Left ventricle myocardium inferior (tissue), 1 donor: ENCODE measurements around the gene TGFBR3. TPM values are rescaled to one million over a fixed set of nuclear protein-coding genes. Genes with fewer than 3 reads are reported as not detected.

Experiments
- DNase-seq: peaks from one replicate; pipeline ENCODE4 v3.0.0-alpha.2; 2020
- H3K27ac ChIP-seq: fragments of 200-600 bp; replicated peaks from 2 replicates; pipeline ENCODE4 v1.8.0; 2021
- H3K27me3 ChIP-seq: fragments of 200-600 bp; 2 replicates; pipeline ENCODE4 v1.8.0; 2021; ENCODE audit warnings: low read depth
- H3K36me3 ChIP-seq: fragments of 200-600 bp; 2 replicates; pipeline ENCODE4 v1.8.0; 2021
- H3K4me1 ChIP-seq: fragments of 200-600 bp; 2 replicates; pipeline ENCODE4 v1.8.0; 2021
- H3K4me3 ChIP-seq: fragments of 200-600 bp; 2 replicates; pipeline ENCODE4 v1.8.0; 2021; ENCODE audit warnings: mild to moderate bottlenecking, moderate library complexity
- H3K9me3 ChIP-seq: fragments of 200-600 bp; replicated peaks from 2 replicates; pipeline ENCODE4 v1.8.0; 2021
- CTCF ChIP-seq: fragments of 200-600 bp; IDR thresholded peaks from 2 replicates; pipeline ENCODE4 v1.8.0; 2021; ENCODE audit warnings: antibody characterized with exemption, mild to moderate bottlenecking, borderline replicate concordance
- intact Hi-C: fragments of 100-400 bp; cut with micrococcal nuclease; formaldehyde crosslinking; loops from one replicate; pipeline ENCODE4 v1.11.0; 2022
- total RNA-seq: library from RNA; stranded (reverse); fragmentation: NEBNext Ultra II Directional; extraction: Animal tissue kit (Norgen Biotek cat#: 25700); gene quantifications from one replicate; pipeline ENCODE4 v1.2.1, GENCODE V29; 2021
- donor health status: DM: no; HTN: yes; CAD: no; lungs with severe emphysema.

TGFBR3 gene
- total RNA-seq, 1 donor from 2014 or later: 24.6 TPM

- H3K27ac ChIP-seq: no peak overlapping the region
These were observed 79.7 kb downstream of the TGFBR3 start for GRCh38 chr1:91806181-91806768.

GRCh38 chr1:91805311-91805801 lies 80.6 kb downstream of the TGFBR3 start:
- TF ChIP-seq CTCF: no peak
- no peaks in the 10 kb centered on the region for H3K36me3 ChIP-seq
- H3K27ac ChIP-seq: no peak overlapping the region
- DNase-seq: no peak
- intact Hi-C loops: no loop called here
- H3K9me3 ChIP-seq: no peaks in the 10 kb centered on the region
- no peaks in the 10 kb centered on the region for H3K27me3 ChIP-seq
- peaks cover 69% of the 10 kb centered on the region for H3K4me1 ChIP-seq
- H3K4me3 ChIP-seq: no peak overlapping the region

More at GRCh38 chr1:91806181-91806768, 79.7 kb downstream of the TGFBR3 start:
- Histone ChIP-seq H3K36me3 (no peaks in the 10 kb centered on the region), H3K4me1 (peaks cover 74% of the 10 kb centered on the region), H3K9me3 (no peaks in the 10 kb centered on the region), H3K4me3 (no peak overlapping the region), H3K27me3 (no peaks in the 10 kb centered on the region)
- intact Hi-C loops: no loop called here
- TF ChIP-seq CTCF: no peak
- no peak for DNase-seq

- intact Hi-C loops: no loop called here
- Histone ChIP-seq H3K4me3 (no peak overlapping the region), H3K4me1 (peaks cover 71% of the 10 kb centered on the region), H3K27me3 (no peaks in the 10 kb centered on the region), H3K9me3 (no peaks in the 10 kb centered on the region), H3K36me3 (no peaks in the 10 kb centered on the region), H3K27ac (peak overlapping the region; percentile 41)
- DNase-seq: no peak
- TF ChIP-seq CTCF: no peak
These were observed 81.4 kb downstream of the TGFBR3 start for GRCh38 chr1:91804546-91805023.

- no peak for DNase-seq
- H3K4me3 ChIP-seq: no peak overlapping the region
- intact Hi-C loops: no loop called here
- no peaks in the 10 kb centered on the region for H3K36me3 ChIP-seq
- peaks cover 71% of the 10 kb centered on the region for H3K4me1 ChIP-seq
- peak overlapping the region; percentile 41 for H3K27ac ChIP-seq
- H3K27me3 ChIP-seq: no peaks in the 10 kb centered on the region
- no peaks in the 10 kb centered on the region for H3K9me3 ChIP-seq
- no peak for TF ChIP-seq CTCF
These were observed 82.0 kb downstream of the TGFBR3 start for GRCh38 chr1:91803847-91804545.

GRCh38 chr1:91803123-91803522 lies 82.8 kb downstream of the TGFBR3 start:
- intact Hi-C loops: no loop called here
- no peak for TF ChIP-seq CTCF
- Histone ChIP-seq H3K36me3 (no peaks in the 10 kb centered on the region), H3K27me3 (no peaks in the 10 kb centered on the region), H3K27ac (peak overlapping the region; percentile 41), H3K4me3 (no peak overlapping the region), H3K4me1 (peaks cover 72% of the 10 kb centered on the region), H3K9me3 (no peaks in the 10 kb centered on the region)
- DNase-seq: no peak
